Testis (tissue), 3 donors: ENCODE measurements around the gene TCF15. TPM values are rescaled to one million over a fixed set of nuclear protein-coding genes. Genes with fewer than 3 reads are reported as not detected.

Experiments
- DNase-seq: peaks from one replicate; pipeline ENCODE4 v3.0.0-alpha.2; 2019
- H3K27ac ChIP-seq, 2 donors: fragments of 200-600 bp; sonication (generic); one replicate each; pipeline ENCODE4 v1.5.1; 2019
- H3K27me3 ChIP-seq: fragments of 200-600 bp; sonication (generic); one replicate; pipeline ENCODE4 v1.5.1; 2019
- H3K36me3 ChIP-seq: fragments of 200-600 bp; sonication (generic); one replicate; pipeline ENCODE4 v1.5.1; 2017; ENCODE audit warnings: low read depth; ENCODE audit errors: missing control alignments
- H3K4me1 ChIP-seq: fragments of 200-600 bp; sonication (generic); one replicate; pipeline ENCODE4 v1.5.1; 2019
- H3K4me3 ChIP-seq, 2 donors: fragments of 200-600 bp; sonication (generic); one replicate each; pipeline ENCODE4 v1.5.1; 2017 to 2019
- H3K9me3 ChIP-seq: fragments of 200-600 bp; sonication (generic); one replicate; pipeline ENCODE4 v1.5.1; 2017
- CTCF ChIP-seq, 3 experiments: fragments of 450-650 bp in 2 of 3; fragments of 200-600 bp in 1 of 3; sonication (generic) in 1 of 3; IDR thresholded peaks; one replicate each; pipeline ENCODE4 v1.5.1; 2016 to 2019; ENCODE audit warnings: antibody characterized with exemption in 3 of 3, mild to moderate bottlenecking in 2 of 3, moderate library complexity in 1 of 3
- POLR2A ChIP-seq: fragments of 450-650 bp; IDR thresholded peaks from one replicate; pipeline ENCODE4 v1.6.1; 2017; ENCODE audit warnings: antibody characterized with exemption, mild to moderate bottlenecking, moderate library complexity
- WGBS, 2 donors: methylation state at CpG; one replicate each; pipeline ENCODE4 v1.1.5; 2018; 5-methylcytosine and 5-hydroxymethylcytosine counted together
- intact Hi-C: fragments of 100-400 bp; cut with DNase I; formaldehyde crosslinking; loops from one replicate; pipeline ENCODE4 v1.15.1; 2023; ENCODE audit warnings: low total_unique reads
- polyA plus RNA-seq: library from polyadenylated mRNA; stranded (reverse); fragments of 350-450 nt; fragmentation: Illumina TruSeq; extraction: RNeasy Lipid Tissue Mini Kit (QIAGEN cat#74804); gene quantifications from one replicate; pipeline ENCODE4 v1.2.3, GENCODE V29; 2014; ENCODE audit warnings: low read depth, low replicate concordance; ENCODE audit not compliant: insufficient read depth
- total RNA-seq, 2 donors: library from RNA; depleted of rRNA; stranded (reverse); fragments of >200 nt; gene quantifications; one replicate each; pipeline ENCODE4 v1.2.3, GENCODE V29; 2016

Gene TCF15
- total and polyA plus RNA-seq, 3 donors from 2014 or later: 2.0 to 3.7 (median 2.7) TPM

- H3K4me3 ChIP-seq: no peak overlapping the region
- H3K36me3 ChIP-seq: no peaks in the 10 kb centered on the region
- no peak overlapping the region for H3K27ac ChIP-seq
- H3K9me3 ChIP-seq: no peaks in the 10 kb centered on the region
- TF ChIP-seq POLR2A (no peak), CTCF (IDR thresholded peaks at IDR 0.05) (no peak)
- no peaks in the 10 kb centered on the region for H3K27me3 ChIP-seq
- DNase-seq: no peak
- peaks cover 7% of the 10 kb centered on the region for H3K4me1 ChIP-seq
- intact Hi-C loops: loop anchor here (10.0 kb wide), 1 partner anchor 156 kb away; no protein-coding TSS in a partner anchor
- 81% methylated on average over 12 to 14 of the region's 14 CpGs for WGBS, 2 donors
Measured at GRCh38 chr20:568673-569415, 41.3 kb downstream of the TCF15 start.

GRCh38 chr20:568097-568652, 41.9 kb downstream of the TCF15 start:
- WGBS, 2 donors: 44 to 52% methylated on average over 17 to 20 of the region's 20 CpGs

GRCh38 chr20:564192-564591, 45.9 kb downstream of the TCF15 start:
- Histone ChIP-seq H3K27me3 (no peaks in the 10 kb centered on the region), H3K4me1 (no peaks in the 10 kb centered on the region), H3K27ac (no peak overlapping the region), H3K9me3 (no peaks in the 10 kb centered on the region), H3K36me3 (no peaks in the 10 kb centered on the region), H3K4me3 (no peak overlapping the region)
- no peak for TF ChIP-seq POLR2A
- no peak for TF ChIP-seq CTCF (IDR thresholded peaks at IDR 0.05)
- 97 to 98% methylated on average over 3 of the region's 3 CpGs for WGBS, 2 donors
- no peak for DNase-seq
- intact Hi-C loops: loop anchor here (5.0 to 10.0 kb wide), 2 partner anchors 83 to 161 kb away; no protein-coding TSS in a partner anchor

More at GRCh38 chr20:568097-568652, 41.9 kb downstream of the TCF15 start:
- Histone ChIP-seq H3K4me1 (peaks cover 7% of the 10 kb centered on the region), H3K27me3 (no peaks in the 10 kb centered on the region), H3K4me3 (no peak overlapping the region), H3K9me3 (no peaks in the 10 kb centered on the region), H3K36me3 (no peaks in the 10 kb centered on the region), H3K27ac (no peak overlapping the region)
- DNase-seq: no peak
- TF ChIP-seq CTCF (IDR thresholded peaks at IDR 0.05) (no peak), POLR2A (no peak)
- intact Hi-C loops: loop anchor here (10.0 kb wide), 1 partner anchor 157 kb away; no protein-coding TSS in a partner anchor

- intact Hi-C loops: loop anchor here (5.0 to 10.0 kb wide), 2 partner anchors 84 to 162 kb away; no protein-coding TSS in a partner anchor
- Histone ChIP-seq H3K4me3 (no peak overlapping the region), H3K36me3 (no peaks in the 10 kb centered on the region), H3K27me3 (no peaks in the 10 kb centered on the region), H3K9me3 (no peaks in the 10 kb centered on the region), H3K4me1 (no peaks in the 10 kb centered on the region), H3K27ac (no peak overlapping the region)
- TF ChIP-seq CTCF (IDR thresholded peaks at IDR 0.05): no peak
- no peak for TF ChIP-seq POLR2A
- DNase-seq: no peak
- WGBS, 2 donors: 89 to 95% methylated on average over 5 of the region's 5 CpGs
Measured at GRCh38 chr20:563187-563586, 46.9 kb downstream of the TCF15 start.
